NCI-H1417 treated with DMSO at 0.1 percent for 48 hours (cell line): ENCODE data around the gene RHOT2.

Experiments
- DNase-seq: peaks from one replicate; lab custom pipeline; 2025; lab: John Stamatoyannopoulos, UW

Gene RHOT2

GRCh38 chr16:632486-633335 is 35.2 kb upstream of the RHOT2 start:
- DNase-seq, result no peak

- DNase-seq, result no peak
Measured at GRCh38 chr16:633336-634050, 34.4 kb upstream of the RHOT2 start.

- no peak for DNase-seq
Measured at GRCh38 chr16:634051-634670, 33.8 kb upstream of the RHOT2 start.

- no peak for DNase-seq
Measured at GRCh38 chr16:634996-635395, 32.9 kb upstream of the RHOT2 start.

- no peak for DNase-seq
Measured at GRCh38 chr16:635573-636205, 32.2 kb upstream of the RHOT2 start.

GRCh38 chr16:636206-637080 is 31.5 kb upstream of the RHOT2 start, which contains the start of gene METTL26:
METTL26 (minus strand) TSS chr16:636305; CDS start chr16:636290, 15 bp downstream.
- peak; percentile 86 for DNase-seq

- DNase-seq, result no peak
Measured at GRCh38 chr16:637081-638018, 30.6 kb upstream of the RHOT2 start.

GRCh38 chr16:638034-638543 is 29.8 kb upstream of the RHOT2 start:
- no peak for DNase-seq

- DNase-seq, result no peak
Measured at GRCh38 chr16:638836-639235, 29.1 kb upstream of the RHOT2 start.

- no peak for DNase-seq
Measured at GRCh38 chr16:640614-641013, 27.3 kb upstream of the RHOT2 start.

- DNase-seq, result peak; percentile 6
Measured at GRCh38 chr16:641326-642188, 26.4 kb upstream of the RHOT2 start, which contains the start of gene MCRIP2. MCRIP2 (plus strand) TSS chr16:641828; CDS start chr16:641992, 164 bp downstream.

- DNase-seq, result no peak
Measured at GRCh38 chr16:642189-643049, 25.5 kb upstream of the RHOT2 start.

- DNase-seq, result no peak
Measured at GRCh38 chr16:643050-643368, 24.9 kb upstream of the RHOT2 start.

- no peak for DNase-seq
Measured at GRCh38 chr16:644556-644955, 23.4 kb upstream of the RHOT2 start.

- no peak for DNase-seq
Measured at GRCh38 chr16:645852-646678, 21.9 kb upstream of the RHOT2 start.

- no peak for DNase-seq
Measured at GRCh38 chr16:646679-647172, 21.2 kb upstream of the RHOT2 start.
